ENCODE data around the gene A4GALT. TPM values are rescaled to one million over a fixed set of nuclear protein-coding genes. Genes with fewer than 3 reads are reported as not detected.
"Not testable (repeated sequence)": the region's sequence is repeated elsewhere in the genome, so short reads cannot be mapped to it uniquely, and the experiment has no call there.

The A4GALT gene
- polyA plus RNA-seq, 3 donors: 5.3 to 55.2 (median 36.4) TPM

DNA sequence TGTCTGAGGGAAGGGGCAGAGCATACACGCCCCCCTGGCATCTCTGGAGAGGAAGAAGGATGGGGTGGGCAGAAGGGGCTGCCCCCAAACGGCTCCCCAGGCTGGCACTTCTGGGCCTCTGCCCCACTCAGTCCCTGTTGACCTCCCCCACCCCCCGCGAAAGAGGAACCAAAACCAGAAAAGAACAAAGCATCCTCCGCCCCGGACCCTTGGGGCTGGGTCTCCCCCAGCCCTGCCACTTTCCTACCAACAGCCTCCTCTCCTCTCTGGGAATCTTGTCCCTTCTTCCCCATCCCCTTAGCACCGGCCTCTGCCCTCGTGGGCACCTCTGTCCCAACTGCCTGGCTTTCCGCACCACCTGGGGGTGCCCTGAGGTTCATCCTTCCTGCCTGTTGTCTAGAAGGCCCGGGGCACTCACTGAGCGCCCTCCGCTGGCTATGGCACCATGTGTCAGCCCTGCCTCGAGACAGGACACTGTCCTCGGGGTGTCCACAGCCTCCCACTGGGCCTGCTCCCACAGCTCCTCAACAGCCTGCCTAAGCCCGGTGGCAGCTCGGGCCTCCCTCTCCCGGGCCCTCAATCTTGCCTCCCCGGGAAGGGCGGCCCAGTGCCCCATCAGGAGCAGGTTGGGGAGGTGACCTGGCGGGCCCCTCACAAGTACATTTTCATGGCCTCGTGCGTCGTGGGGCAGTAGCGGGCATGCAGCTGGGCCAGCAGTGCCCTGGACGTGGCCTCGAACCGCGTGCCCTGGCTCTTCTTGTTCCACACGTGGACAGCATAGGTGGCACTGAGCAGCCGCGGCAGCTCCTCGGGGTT is 28.2 kb downstream of the A4GALT start:
- WGBS, 3 donors: 82 to 86% (median 85%) methylated on average over 29 to 32 of the region's 32 CpGs
- no peak overlapping the region for H3K27ac ChIP-seq (ENCODE audit: low read depth, low read length)

DNA sequence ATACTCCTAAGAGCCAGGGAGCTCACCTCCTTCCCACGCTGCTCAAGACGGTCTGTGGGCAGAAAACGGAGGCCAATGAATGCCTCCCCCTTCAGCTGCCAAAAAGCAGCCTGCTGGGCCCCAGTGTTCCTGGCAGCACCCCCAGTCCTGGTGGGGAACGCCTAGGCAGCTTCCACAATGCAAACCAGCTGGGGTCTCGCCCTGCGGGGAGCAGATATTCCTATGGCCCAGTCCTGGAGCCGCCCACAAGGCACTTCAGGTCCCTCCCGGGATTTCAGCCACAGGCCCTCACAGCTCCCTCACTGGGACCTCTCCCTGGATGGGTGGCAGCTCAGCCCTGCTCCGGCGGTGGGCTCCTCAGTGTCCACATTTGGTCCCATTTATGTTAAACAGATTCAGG is 29.2 kb downstream of the A4GALT start:
- WGBS, 3 donors: 85 to 94% (median 87%) methylated on average over 10 of the region's 10 CpGs
- H3K27ac ChIP-seq (ENCODE audit: low read depth, low read length): no peak overlapping the region

DNA sequence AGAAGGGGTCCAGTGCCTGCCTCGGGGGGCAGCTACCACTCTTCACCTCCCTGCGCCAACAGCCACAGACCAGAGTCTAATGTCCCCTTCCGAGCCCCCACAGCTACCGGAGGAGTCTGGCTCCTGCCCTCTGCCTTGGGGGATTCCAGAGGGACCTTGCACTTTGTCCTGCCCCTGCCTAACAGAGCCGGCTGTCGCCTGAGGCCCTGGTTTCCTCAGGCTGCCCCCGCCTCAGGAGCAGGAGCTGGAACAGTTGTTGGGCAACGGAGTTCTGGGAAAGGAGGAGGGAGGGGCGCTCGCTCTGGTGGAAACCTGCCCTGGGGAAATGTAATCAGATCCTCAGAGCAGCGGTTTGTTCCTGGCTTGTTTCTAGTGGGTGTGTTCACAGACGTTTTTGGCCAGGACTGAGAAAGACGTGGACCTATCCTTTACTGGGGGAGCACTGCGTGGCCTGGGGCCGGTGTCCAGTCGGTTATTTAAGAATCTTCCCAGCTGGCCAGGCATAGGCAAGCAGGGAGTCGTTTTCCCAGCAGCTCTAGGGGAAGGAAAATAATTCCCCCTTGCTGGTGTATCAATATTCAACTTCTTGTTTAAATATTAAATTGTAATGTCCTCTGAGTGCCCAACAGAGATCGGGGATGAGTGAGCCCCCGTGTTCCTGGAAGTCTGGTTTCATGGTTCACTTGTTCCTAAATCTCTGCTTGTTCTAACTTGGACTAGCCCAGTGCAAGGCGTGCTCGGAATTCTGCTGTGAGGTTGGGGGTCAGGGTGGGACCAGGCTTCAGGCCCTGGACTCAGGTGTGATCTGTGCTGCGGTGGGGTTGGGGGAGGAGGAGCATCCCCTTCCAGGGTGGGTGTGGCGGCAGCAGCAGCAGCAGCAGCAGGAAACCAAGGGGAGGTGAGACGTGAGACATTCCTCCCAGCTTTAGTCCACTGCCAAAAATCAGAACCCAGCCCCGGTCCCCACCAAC is 32.1 kb downstream of the A4GALT start:
- WGBS, 3 donors: 28 to 39% (median 32%) methylated on average over 25 of the region's 25 CpGs
- peak overlapping the region; percentile 96 for H3K27ac ChIP-seq (ENCODE audit: low read depth, low read length)

DNA sequence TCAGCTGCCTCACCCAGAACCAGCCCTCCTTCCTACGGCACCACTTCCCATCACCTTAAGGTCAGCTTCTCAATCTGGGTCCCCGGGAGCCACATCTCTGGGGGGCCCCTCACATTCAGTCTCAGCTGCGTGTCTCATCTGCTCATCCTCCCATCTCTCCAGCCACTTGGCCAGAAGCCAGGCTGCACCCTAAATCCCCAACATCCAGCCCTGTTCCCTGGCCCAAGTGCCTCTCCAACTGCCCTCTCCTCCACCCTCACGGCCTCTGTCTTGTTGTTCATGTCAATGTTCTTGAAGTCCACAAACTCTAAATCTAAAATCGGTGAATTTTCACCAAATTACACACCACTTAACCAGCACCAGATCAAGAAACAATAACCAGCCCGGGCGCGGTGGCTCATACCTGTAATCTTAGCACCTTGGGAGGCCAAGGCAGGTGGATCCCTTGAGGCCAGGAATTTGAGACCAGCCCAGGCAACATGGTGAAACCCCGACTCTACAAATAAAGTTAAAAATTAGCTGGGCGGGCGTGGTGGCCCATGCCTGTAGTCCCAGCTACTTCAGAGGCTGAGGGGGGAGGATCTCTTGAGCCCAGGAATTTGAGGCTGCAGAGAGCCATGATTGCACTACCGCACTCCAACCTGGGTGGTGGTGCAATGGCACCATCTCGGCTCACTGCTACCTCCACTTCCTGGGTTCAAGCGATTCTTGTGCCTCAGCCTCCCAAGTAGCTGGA is 33.7 kb downstream of the A4GALT start:
- 89 to 91% (median 90%) methylated on average over 14 of the region's 14 CpGs for WGBS, 3 donors
- peak overlapping the region; percentile 17 for H3K27ac ChIP-seq (ENCODE audit: low read depth, low read length)

DNA sequence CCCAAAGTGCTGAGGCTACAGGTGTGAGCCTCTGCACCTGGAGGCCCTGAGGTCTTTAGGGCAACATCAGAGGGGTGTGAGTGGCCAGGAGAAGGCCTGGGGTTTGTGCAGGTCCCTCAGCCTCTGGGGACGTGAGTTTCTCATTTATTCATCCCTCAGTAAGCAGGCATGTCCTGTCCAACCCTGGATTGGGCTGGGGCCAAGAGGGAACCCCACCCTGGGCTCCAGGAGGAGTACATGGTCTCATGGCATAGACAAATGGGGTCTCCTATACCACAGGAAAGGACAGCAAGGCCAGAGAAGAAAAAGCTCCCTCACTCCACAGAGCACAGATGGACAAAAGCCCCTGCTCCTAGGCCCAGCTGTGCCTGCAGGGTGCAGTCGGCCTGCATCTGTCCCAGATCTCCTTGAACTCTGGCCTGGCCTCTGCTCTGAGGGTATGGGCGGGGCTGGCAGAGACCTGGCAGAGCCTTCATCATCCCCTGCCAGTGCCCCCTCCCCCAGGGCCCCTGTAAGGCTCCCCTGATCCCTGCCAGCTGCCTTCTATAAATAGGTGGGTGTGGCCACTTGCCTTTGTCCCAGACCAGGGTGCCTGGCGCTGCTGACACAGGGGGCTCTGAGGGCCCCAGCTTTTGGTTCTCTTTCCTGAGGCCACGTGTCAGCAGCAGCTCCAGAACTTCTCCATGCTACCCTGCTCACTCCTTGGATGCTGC is 34.6 kb downstream of the A4GALT start:
- WGBS, 3 donors: 45 to 84% (median 45%) methylated on average over 5 of the region's 5 CpGs
- H3K27ac ChIP-seq (ENCODE audit: low read depth, low read length): peak overlapping the region; percentile 17

DNA sequence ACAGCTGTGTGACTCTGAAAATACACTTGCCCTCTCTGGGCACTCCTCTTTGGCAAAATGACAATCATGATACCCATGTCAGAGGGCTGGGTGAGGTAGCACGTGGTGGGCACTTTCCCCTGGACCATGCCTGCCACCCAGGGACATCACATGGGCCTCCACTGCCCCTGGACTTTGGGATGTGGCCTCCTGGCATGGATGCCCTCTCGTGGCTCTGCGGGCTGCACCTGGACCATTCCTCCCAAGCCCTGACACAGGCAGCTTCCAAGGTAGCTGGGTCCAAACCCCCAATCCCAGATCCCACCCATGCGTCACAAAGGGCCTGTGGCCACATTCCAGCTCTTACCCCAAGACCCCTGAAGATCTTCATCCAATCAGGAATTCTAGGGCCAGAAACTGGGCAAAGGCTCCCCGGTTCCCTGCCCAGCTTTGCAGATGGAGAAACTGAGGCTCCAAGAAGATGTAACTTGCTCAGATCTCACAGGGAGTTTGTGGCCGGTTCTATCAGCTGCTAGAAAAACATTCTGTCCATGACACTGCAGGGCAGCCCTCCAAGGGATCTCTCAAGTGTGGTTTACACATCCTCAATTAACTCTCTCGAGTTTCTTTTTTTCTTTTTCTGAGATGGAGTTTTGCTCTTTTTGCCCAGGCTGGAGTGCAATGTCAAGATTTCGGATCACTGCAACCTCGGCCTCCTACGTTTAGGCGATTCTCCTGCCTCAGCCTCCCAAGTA is 36.0 kb downstream of the A4GALT start:
- H3K27ac ChIP-seq (ENCODE audit: low read depth, low read length): no peak overlapping the region
- 69 to 79% (median 72%) methylated on average over 11 of the region's 11 CpGs for WGBS, 3 donors

DNA sequence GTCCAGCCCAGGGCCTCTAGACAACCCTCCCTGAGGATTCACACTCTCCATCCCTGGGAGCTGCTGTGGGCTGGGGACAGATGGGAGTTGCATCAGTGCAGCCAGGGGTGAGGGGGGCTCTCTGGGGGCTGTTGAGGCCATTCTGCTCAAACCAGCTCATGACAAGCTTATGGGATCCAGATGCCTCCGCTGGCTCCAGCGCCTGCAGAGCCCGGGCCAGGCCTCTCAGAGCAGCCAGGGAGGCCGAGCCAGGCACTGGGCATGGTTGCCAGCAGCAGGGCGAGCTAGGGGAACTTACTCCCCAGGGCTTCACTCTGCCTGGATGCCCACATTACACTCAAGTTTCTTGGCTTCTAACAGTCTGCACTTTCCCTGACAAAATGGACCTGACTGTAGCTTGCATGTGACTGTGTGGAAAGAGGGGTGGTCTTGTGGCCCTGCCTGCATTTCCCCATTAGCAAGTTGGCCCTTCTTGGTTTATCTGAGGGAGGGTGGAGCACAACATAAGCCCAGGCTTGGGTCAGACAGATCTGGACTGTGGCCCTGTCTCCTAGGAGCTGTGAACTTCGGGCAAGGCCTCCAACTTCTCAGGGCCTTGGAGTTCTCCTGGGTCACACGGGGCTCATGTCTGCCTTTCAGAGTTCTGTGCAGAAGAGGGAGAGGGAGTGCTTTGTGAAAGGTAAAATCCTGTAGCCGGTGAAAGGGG is 36.9 kb downstream of the A4GALT start:
- H3K27ac ChIP-seq (ENCODE audit: low read depth, low read length): no peak overlapping the region
- WGBS, 3 donors: 49 to 77% (median 53%) methylated on average over 8 of the region's 8 CpGs

DNA sequence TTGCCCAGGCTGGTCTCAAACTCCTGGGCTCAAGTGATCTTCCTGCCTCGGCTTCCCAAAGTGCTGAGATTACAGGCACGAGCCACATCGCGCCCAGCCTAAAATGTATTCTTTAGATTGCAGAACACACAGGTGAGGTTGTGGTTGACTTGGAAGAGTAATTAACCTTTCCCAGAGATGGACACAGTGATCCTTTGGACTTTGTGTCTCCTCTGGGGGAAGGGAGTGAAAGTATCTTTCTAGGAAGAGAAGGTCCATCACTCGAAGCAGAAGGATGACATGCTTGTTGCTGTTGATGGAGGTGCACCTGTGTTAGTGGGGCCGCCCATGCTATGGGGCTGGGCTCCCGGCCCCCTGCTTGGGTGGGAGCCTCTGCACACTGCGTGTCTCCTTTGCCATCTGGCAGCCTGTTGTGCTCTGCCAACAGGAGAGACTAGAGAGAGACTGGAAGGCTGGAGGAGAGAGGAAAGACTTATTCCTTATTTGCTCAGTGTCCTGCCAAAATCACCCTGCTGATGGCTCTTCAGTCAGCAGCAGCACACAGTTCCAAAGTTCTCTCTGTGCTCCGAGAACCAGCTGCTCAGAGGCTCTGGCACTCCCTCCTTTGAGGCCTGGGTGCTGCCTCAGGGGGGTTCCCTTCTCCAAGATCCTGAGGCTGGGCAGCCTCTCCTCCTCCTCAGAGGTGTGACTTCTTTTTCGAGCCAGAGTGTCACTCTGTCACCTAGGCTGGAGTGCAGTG is 38.4 kb downstream of the A4GALT start:
- H3K27ac ChIP-seq (ENCODE audit: low read depth, low read length): no peak overlapping the region
- 62 to 71% (median 67%) methylated on average over 10 of the region's 10 CpGs for WGBS, 3 donors

DNA sequence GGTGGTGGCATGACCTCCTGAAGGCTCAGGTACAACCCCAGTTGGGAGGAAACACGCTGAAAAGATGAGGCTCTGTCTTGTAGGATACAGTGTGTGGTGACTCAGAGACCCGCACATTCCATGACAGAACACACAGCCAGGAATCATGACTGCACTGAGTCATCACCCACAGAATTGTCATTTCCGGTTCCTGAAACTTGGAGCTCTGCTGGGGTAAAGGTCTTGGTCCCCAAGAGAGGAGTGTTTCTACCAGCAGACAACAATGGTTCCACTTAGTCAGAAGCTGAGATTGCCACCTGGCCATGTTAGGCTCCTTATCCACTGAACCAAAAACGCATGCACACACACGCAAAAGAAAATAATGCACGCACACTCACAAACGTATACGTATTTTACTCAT is 40.0 kb downstream of the A4GALT start:
- 52 to 86% (median 70%) methylated on average over 8 of the region's 8 CpGs for WGBS, 3 donors

DNA sequence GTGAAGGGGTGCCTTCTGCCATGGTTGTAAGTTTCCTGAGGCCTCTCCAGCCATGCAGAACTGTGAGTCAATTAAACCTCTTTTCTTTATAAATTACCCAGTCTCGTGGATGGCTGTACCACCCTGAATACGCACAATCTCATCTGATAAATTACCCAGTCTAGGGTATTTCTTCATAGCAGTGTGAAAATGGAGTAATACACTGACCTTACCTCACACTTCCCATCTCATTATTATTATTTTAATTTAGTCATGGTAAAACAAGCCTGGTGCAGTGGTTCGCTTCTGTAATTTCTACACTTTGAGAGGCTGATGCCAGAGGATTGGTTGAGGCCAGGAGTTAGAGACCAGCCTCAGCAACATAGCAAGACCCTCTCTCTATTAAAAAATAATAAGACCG is 41.0 kb downstream of the A4GALT start:
- WGBS, 3 donors: 74 to 90% (median 88%) methylated on average over 4 of the region's 4 CpGs
- no peak overlapping the region for H3K27ac ChIP-seq (ENCODE audit: low read depth, low read length)

More for the DNA sequence above, 40.0 kb downstream of the A4GALT start:
- H3K27ac ChIP-seq (ENCODE audit: low read depth, low read length): no peak overlapping the region

DNA sequence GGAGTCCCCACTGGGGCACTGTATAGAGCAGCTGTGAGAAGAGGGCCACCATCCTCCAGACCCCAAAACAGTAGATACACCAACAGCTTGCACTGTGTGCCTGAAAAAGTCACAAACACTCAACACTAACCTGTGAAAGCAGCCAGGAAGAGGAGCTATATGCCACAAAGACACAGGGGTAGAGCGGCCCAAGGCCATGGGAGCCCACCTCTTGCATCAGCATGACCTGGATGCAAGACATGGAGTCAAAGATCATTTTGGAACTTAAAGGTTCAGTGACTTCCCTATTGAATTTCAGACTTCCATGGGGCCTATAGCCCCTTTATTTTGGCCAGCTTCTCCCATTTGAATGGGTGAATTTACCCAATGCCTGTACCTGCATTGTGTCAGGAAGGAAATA is 41.8 kb downstream of the A4GALT start:
- H3K27ac ChIP-seq (ENCODE audit: low read depth, low read length): no peak overlapping the region
- WGBS, 3 donors: 88 to 100% (median 98%) methylated on average over 1 of the region's 1 CpG

DNA sequence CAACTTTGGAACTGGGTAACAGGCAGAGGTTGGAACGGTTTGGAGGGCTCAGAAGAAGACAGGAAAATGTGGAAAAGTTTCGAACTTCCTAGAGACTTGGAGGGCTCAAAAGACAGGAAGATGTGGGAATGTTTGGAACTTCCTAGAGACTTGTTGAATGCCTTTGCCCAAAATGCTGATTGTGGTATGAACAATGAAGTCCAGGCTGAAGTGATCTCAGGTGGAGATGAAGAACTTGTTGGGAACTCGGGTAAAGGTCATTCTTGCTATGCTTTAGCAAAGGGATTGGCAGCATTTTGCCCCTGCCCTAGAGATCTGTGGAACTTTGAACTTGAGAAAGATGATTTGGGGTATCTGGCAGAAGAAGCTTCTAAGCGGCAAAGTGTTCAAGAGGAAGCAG is 42.7 kb downstream of the A4GALT start:
- 71 to 85% (median 72%) methylated on average over 4 of the region's 4 CpGs for WGBS, 3 donors
- not testable (repeated sequence) for H3K27ac ChIP-seq (ENCODE audit: low read depth, low read length)

DNA sequence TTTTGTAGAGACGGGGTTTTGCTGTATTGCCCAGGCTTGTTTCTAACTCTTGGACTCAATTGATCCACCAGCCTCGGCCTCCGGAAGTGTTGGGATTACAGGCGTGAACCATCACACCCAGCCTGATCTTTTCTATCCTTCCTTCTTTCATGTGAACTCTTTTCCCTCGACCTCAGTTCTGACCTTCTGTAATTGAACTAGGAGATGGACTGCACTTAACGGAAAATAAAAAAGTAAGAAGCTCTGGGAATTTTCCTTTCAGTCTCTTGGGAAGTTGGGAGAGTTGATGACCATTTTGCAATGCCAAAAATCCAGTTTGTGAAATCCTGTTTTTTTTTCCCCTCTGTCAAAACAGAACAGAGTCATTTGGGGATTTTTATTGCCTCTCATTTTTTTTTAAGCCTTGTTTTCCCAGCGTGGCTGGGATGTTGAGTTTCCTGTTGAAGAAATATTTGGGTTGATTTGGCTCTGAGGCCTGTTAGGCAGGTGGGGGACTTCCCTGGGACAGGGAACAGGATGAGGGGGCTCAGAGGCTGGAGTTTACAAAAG is 44.5 kb downstream of the A4GALT start:
- no peak overlapping the region for H3K27ac ChIP-seq (ENCODE audit: low read depth, low read length)
- 33 to 56% (median 35%) methylated on average over 7 of the region's 7 CpGs for WGBS, 3 donors

DNA sequence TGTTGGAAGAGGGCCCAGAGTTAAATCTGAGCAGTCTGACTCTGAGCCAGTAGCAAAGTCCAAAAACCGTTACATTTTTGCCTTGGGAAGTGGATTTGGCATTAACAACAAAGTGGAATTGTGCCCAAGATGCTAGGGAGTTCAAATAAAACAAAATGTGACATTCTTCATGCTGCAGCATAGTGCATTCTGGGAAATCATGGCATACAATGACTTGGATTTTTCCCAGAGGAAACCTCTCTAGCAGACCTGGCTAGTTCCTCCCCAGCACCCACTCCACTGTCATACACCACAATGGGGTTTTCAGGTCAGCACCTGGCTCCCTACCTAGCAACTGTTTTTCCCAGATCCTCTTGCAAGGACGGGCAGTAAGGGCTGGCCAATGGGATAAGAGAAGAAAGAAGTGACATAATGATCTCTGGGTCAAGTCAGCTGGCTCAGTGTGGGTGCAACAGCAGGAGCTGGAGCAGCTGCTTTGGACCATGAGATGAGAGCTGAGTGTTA is 46.7 kb downstream of the A4GALT start:
- H3K27ac ChIP-seq (ENCODE audit: low read depth, low read length): no peak overlapping the region
- 5 to 45% (median 28%) methylated on average over 2 of the region's 2 CpGs for WGBS, 3 donors

DNA sequence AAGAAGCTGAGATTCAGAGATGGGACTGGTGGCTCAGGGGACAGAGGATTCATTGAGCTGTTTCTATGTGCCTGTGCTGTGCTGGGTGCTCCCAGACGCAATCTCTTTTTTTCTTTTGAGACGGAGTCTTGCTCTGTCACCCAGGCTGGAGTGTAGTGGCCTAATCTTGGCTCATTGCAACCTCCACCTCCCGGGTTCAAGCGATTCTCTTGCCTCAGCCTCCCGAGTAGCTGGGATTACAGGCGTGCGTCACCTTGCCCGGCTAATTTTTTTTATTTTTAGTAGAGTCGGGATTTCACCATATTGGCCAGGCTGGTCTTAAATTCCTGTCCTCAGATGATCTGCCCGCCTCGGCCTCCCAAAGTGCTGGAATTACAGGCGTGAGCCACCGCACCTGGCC is 47.6 kb downstream of the A4GALT start:
- 96 to 97% (median 96%) methylated on average over 13 of the region's 13 CpGs for WGBS, 3 donors
- not testable (repeated sequence) for H3K27ac ChIP-seq (ENCODE audit: low read depth, low read length)

All from adipose tissue (tissue), 3 donors.